Stimulated activated effector memory CD8-positive, alpha-beta T cell treated with anti-CD3 and anti-CD28 coated beads, Interleukin-12 subunit alpha, Interleukin-12 subunit beta, amount 100 ng/mL, for 72 hours (primary cell): ENCODE results near the gene SCN1B.

Experiments
- ATAC-seq: fragments of 150-1000 bp; cut with Tn5 transposase; 2 replicates; pipeline ENCODE4 v1.10.0; 2021
- DNase-seq, 2 donors: peaks; one replicate each; pipeline ENCODE4 v3.0.0; 2021 to 2022; ENCODE audit warnings: low spot score in 2 of 2
- H3K27ac Mint-ChIP-seq: one replicate; pipeline ENCODE4 v1.8.0; 2022; ENCODE audit warnings: mild to moderate bottlenecking, mixed read lengths
- H3K36me3 Mint-ChIP-seq: one replicate; pipeline ENCODE4 v1.8.0; 2022; ENCODE audit warnings: mild to moderate bottlenecking, mixed read lengths
- H3K4me1 Mint-ChIP-seq: one replicate; pipeline ENCODE4 v1.8.0; 2022; ENCODE audit warnings: mixed read lengths
- H3K4me3 Mint-ChIP-seq: one replicate; pipeline ENCODE4 v1.8.0; 2022; ENCODE audit warnings: mild to moderate bottlenecking, mixed read lengths
- H3K9me3 Mint-ChIP-seq: one replicate; pipeline ENCODE4 v1.8.0; 2022; ENCODE audit warnings: mixed read lengths

The SCN1B gene

DNA sequence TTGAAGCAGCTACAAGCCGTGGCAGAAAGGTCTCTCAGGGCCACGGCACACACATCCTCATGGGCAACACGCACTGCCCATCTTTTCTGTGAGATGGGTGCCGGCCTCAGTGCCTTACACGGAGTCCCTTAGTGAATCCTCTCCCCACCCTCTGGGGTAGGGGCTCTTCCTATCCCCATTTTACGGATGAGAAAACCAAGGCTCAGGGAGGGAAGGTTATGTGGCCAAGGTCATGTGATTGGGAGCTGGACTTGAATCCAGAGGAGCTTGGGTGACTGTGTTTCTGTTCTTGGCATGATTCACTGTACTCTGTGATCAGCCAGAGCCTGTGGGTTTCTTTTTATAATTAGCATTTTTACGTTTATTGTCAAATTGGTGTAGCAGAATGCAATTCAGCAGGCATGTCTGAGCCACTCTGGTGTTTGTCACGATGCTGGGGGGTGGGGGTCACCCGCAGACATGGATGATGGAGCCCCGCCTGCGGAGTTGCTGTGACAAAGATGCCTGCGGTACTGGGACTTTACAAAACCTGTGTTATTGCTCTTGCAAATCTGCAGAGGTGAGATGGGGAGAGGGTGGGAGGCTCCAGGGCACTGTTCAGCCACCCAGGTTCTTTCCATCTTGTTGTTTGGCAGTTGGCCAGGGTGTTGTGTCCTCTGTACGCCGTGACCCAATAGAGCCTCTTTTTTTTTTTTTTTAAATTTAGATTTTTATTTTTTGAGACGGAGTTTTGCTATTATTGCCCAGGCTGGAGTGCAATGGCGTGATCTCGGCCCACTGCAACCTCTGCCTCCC is 4.5 kb downstream of the SCN1B start:
- no peaks in the 10 kb centered on the region for H3K9me3 Mint-ChIP-seq
- peaks cover 8% of the 10 kb centered on the region for H3K36me3 Mint-ChIP-seq
- ATAC-seq (no peak), DNase-seq (no peak)
- H3K27ac Mint-ChIP-seq = no peak overlapping the region
- peaks cover 8% of the 10 kb centered on the region for H3K4me1 Mint-ChIP-seq
- H3K4me3 Mint-ChIP-seq = no peak overlapping the region

DNA sequence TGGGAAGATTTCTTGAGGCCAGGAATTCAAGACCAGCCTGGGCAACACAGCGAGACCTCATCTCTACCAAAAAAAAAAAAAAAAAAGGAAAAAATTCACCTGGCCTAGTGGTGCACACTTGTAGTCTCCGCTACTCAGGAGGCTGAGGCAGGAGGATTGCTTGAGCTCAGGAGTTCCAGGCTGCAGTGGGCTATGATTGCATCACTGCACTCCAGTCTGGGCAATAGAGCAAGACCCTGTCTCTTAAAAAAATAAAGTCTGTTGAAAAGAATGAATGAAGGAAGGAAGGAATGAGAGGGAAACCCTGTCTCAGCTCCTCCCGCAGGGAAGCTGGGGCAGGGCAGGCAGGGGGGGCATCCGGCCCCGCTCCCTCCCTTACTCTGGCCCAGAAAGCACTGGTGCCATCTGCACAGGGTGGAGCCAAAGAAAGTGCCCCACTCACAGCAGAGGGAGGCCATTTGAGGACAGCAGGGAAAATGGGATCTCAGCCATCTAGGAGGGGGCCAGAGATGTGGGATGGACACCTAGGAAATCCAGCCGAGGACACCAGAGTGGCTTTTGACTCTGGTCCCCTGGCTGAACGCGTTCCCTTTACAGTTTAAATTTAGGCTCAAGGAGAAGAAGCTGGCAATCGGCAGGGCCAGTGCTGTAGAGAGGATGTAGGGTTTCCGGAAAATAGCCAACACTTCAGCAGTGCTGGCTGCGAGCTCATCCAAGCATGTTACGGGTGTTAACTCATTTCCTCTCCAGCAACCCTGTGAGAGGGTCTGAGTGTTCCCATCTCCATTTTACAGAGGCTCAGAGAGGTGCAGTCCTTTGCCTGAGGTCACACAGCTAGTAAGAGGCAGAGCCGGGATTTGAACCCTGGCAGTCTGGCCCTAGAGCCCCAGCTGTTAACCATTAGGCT is 7.7 kb downstream of the SCN1B start:
- no peak for DNase-seq
- Mint-ChIP-seq H3K4me3 (no peak overlapping the region), H3K27ac (peak overlapping the region; percentile 23)

DNA sequence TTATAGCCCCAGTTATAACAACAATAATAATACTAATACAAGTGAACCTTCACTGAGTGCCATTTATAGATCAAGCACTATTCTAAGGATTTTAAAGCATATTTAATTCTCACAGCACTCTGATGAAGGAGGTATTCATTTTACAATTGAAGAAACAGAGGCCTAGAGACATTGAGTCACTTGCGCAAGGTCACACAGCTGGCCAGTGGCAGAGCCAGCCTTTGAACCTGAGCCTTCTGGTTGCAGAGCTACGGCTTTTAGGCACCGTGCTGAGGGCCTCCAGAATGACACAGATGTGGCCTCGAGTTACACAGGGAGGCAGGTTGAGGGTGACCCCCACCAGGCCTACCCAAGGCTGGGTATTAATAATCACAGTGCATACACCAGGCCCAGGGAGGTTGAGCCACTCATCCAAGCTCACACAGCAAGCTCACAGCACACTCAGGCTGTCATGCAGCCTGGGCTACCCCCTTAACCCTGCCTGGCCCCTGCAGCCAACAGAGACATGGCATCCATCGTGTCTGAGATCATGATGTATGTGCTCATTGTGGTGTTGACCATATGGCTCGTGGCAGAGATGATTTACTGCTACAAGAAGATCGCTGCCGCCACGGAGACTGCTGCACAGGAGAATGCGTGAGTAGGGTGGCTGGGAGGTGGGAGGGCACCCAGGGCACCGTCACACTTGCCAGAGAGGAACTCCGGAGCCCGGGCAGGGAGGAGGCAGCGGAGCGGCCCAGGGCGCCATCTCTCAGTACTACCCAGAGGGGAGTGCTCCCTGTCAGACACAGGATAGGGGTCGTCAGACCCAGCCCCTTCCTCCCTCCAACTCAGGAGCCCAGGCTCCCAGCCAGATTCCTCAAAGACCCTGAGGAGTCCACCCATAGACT is 8.6 kb downstream of the SCN1B start:
- no peaks in the 10 kb centered on the region for H3K9me3 Mint-ChIP-seq
- DNase-seq (no peak), ATAC-seq (peak; percentile 5)
- no peak overlapping the region for H3K4me3 Mint-ChIP-seq
- peaks cover 26% of the 10 kb centered on the region for H3K4me1 Mint-ChIP-seq
- H3K36me3 Mint-ChIP-seq = peaks cover 2% of the 10 kb centered on the region
- H3K27ac Mint-ChIP-seq = peak overlapping the region; percentile 23

More for the DNA sequence above, 7.7 kb downstream of the SCN1B start:
- H3K9me3 Mint-ChIP-seq = no peaks in the 10 kb centered on the region
- peaks cover 25% of the 10 kb centered on the region for H3K4me1 Mint-ChIP-seq
- peaks cover 8% of the 10 kb centered on the region for H3K36me3 Mint-ChIP-seq
- no peak for ATAC-seq

DNA sequence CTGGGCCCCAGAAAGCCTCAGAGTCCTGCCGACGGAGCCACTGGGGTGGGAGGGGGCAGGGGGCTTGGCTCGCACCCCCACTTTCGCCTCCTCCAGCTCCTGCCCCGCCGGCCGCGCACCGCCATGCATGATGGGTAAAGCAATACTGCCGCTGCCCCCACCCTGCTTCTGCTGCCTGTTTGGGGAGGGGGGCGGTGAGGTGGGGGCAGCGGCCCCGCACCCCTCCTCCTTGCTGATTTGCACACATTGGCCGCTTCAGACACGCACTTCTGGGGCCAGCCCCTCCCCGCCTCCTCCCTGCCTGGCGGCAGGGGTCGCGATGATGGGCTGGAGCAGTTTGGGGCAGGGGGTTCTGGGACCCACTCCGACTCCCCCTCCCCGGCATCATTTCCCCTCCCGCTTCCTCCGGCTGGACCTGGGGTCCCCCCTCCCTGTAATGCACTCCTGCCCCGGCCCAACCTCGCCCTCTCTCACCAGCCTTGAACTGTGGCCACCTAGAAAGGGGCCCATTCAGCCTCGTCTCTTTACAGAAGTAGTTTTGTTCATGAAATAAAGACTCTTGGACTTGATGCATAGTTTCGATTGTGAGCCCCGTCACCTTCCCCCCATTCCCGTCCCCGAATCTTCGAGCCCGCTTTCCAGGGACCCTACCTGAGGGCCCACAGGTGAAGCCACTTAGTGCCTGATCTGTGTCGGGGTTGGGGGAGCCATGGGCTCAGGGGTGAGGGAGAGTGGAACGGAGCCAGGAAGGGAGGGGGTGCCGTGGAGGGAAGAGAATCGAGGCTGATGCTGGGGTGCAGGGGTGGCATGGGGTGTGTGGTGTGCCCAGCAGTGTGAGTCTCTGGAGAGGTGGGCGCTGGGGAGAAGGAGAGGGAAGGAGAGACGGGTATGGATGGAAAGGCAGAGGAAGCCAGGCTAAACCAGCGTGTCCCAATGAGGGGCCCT is 9.9 kb downstream of the SCN1B start:
- DNase-seq (no peak), ATAC-seq (peak; percentile 9)
- Mint-ChIP-seq H3K4me1 (peaks cover 39% of the 10 kb centered on the region), H3K27ac (peak overlapping the region; percentile 89), H3K4me3 (peak overlapping the region; percentile 59), H3K36me3 (no peaks in the 10 kb centered on the region), H3K9me3 (no peaks in the 10 kb centered on the region)

DNA sequence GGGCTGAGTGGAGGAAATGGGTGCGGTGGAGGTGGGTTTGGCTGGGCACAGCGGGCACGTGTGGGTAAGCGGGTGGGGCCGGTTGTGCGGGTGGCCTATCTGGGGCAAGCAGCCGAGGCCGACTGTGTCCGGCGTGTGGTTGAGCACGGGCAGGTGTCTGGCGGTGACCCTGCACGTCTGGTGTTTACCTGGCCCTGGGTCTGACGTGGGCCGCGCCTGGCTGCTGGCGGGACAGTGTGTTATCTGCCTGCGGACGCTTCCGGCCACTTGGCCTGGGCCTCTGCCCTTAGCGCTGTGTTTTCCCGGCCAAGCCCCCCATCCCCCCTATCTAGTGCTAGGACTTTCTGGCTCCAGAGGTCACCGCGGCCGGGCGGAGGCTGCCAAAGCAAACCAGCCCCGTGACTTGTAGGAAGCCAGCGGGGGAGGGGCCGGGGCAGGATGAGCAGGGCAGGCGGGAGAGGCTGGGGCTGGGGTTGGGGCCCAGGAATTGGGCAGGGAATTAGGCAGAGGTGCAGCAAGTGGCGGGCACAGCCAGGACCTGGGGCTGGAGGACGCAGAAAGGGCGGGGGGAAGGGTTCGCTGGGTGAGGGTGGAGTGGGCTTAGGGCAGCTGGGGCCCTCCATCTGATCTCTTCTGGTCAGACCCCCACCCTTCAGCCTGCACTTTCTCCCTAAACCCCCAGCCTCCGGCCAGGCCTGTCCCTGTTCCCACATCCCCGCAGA is 10.7 kb downstream of the SCN1B start:
- no peaks in the 10 kb centered on the region for H3K36me3 Mint-ChIP-seq
- DNase-seq = no peak
- peaks cover 47% of the 10 kb centered on the region for H3K4me1 Mint-ChIP-seq
- H3K27ac Mint-ChIP-seq = peak overlapping the region; percentile 89
- H3K4me3 Mint-ChIP-seq = peak overlapping the region; percentile 59
- ATAC-seq = peak; percentile 22
- no peaks in the 10 kb centered on the region for H3K9me3 Mint-ChIP-seq

DNA sequence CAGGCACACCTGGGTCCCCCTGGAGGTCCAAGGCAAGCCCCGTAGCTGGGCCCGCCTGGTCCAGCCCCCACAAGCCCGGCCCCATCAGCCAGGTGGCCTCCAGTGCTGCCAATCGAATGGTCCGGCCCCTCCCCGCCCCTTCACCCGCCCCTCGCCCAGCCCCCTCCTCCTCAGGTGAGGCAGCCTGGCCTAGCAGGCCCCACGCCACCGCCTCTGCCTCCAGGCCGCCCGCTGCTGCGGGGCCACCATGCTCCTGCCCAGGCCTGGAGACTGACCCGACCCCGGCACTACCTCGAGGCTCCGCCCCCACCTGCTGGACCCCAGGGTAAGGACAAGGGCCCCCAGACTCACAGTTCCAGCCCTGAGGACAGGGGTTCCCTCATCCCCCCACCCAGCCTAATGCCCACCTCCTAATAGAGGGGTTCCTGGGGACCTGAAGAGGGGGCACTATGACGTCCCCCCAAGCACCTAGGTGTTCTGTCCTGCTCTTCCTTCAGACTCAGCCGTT is 11.3 kb downstream of the SCN1B start, which contains the start of gene HPN:
HPN (plus strand) TSS at position 174 of the 508 bp plus-strand sequence. CDS start 786 bp downstream, outside the sequence.
- Mint-ChIP-seq H3K4me3 (peak within 1 kb of the TSS; percentile 59), H3K4me1 (peaks cover 48% of the 10 kb centered on the region), H3K36me3 (no peaks in the 10 kb centered on the region), H3K9me3 (no peaks in the 10 kb centered on the region), H3K27ac (peak within 1 kb of the TSS; percentile 89)
- no peak for DNase-seq
- ATAC-seq = no peak

DNA sequence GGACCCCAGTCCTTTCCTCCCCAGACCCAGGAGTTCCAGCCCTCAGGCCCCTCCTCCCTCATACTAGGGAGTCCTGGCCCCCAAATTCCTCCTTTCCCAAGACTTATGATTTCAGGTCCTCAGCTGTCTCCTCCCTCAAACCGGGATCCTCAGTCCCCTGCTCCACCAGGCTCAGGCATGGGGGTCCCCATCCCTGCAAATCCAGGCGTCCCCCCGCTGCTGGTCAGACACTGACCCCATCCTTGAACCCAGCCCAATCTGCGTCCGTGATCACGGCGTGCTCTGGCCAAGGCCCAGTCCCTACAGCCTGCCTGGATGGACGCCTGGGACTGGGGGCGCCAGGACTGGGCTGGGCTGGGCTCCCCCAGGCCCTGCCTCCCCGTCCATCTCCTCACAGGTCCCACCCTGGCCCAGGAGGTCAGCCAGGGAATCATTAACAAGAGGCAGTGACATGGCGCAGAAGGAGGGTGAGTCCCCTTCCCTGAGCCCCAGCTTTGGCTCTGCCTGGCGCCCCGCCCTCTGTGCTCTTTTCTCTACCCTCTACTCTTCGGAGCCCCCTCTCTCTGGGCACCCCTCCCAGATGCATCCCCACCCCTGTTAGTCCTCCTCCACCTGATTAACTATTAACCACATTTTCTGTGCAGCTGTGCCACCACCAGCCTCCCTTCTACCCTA is 11.9 kb downstream of the SCN1B start:
- Mint-ChIP-seq H3K4me3 (peak overlapping the region; percentile 34), H3K27ac (peak overlapping the region; percentile 69), H3K4me1 (peaks cover 48% of the 10 kb centered on the region), H3K36me3 (no peaks in the 10 kb centered on the region), H3K9me3 (no peaks in the 10 kb centered on the region)
- DNase-seq (no peak), ATAC-seq (no peak)

DNA sequence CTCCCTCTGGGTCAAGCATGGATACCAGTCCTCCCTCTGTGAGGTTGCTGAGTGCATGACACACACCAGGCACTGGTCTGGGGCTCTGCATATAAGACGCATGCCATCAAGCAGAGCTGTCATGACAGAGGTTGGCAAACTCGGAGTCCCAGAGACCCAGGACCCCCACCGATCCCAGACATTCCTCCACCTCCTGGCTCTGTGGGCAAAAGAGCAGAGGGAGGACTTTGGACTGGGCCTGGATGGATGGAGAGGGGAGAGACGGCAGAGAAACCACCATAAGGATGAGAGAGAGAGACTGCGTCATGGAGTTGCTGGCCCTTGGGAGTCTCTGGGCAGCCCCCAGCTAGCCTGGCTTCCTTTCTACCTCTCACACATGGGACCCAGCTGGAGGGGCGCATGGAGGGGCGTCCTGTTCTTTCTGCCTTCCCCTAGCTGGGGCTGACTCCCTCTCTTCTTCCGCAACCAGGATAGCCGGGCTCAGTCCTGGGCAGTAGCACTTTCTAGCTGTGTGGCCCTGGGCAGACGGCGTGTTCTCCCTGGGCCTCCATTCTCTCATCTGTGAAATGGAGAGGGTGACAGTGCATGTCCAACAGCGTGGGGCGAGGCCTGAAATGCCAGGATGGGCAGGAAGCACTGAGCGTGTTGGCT is 12.8 kb downstream of the SCN1B start:
- no peaks in the 10 kb centered on the region for H3K36me3 Mint-ChIP-seq
- DNase-seq = no peak
- no peak for ATAC-seq
- peak overlapping the region; percentile 34 for H3K27ac Mint-ChIP-seq
- peak overlapping the region; percentile 34 for H3K4me3 Mint-ChIP-seq
- peaks cover 48% of the 10 kb centered on the region for H3K4me1 Mint-ChIP-seq
- H3K9me3 Mint-ChIP-seq = no peaks in the 10 kb centered on the region

DNA sequence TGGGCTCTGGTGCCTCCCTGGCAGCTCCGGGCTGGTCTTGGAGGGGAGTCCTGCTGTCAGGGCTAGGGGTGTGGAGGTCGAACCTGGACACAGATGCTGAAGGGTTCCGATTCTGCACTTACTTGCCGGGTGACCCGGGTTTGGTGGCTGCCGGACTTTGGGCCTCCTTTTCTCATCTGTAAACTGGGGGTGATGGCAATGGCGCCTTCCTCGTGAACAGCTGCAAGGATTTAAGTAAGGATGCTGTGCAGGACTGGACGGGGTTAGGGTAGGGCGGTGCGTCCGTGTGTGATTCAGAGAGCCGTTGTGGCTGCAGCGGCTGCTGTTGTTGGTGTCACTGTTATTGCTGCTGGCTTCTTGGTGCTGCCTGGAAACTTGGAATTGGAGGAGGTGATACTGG is 13.6 kb downstream of the SCN1B start:
- peaks cover 48% of the 10 kb centered on the region for H3K4me1 Mint-ChIP-seq
- no peaks in the 10 kb centered on the region for H3K36me3 Mint-ChIP-seq
- H3K27ac Mint-ChIP-seq = peak overlapping the region; percentile 72
- no peaks in the 10 kb centered on the region for H3K9me3 Mint-ChIP-seq
- DNase-seq (no peak), ATAC-seq (no peak)
- H3K4me3 Mint-ChIP-seq = no peak overlapping the region

DNA sequence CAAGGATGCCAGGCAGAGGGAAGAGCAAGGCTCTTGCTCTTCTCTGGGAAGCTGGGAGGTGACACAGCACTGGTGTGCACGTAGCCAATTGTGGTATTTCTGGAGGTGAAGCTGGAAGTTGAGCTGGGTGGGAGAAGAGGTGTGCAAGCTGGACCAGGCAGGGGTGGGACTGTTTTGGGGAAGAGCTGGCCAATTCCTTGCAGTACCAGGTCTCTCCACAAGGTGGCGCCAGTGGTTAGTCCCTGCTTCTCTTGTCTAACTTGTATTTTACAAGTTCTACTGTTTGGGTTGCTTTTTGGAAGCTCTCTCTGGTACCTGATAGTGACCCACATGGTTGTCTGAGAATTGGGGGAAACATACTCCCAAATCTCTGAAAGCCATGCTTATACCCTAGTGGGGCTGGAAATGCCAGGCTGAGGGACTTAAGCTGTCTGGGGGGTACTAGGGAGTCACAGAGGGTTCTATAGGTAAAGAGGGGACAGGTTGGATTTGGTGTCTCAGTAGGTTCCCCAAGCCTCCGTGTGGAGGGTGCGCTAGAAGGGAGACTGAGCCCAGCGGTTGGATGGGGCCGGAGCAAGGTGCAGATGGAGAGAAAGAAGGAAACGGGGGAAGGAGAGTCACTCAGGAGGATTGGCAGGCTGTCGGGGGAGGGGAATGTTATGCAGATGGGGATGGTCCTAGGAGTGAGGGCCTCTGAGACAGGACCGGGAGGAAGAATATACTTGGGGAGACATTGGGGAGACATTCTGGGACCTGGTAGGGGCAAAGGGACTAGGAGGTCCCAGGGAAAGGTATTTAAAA is 14.2 kb downstream of the SCN1B start:
- Mint-ChIP-seq H3K4me3 (no peak overlapping the region), H3K4me1 (peaks cover 48% of the 10 kb centered on the region), H3K27ac (peak overlapping the region; percentile 72), H3K36me3 (no peaks in the 10 kb centered on the region), H3K9me3 (no peaks in the 10 kb centered on the region)
- ATAC-seq (no peak), DNase-seq (peak; percentile 62 to 80)

DNA sequence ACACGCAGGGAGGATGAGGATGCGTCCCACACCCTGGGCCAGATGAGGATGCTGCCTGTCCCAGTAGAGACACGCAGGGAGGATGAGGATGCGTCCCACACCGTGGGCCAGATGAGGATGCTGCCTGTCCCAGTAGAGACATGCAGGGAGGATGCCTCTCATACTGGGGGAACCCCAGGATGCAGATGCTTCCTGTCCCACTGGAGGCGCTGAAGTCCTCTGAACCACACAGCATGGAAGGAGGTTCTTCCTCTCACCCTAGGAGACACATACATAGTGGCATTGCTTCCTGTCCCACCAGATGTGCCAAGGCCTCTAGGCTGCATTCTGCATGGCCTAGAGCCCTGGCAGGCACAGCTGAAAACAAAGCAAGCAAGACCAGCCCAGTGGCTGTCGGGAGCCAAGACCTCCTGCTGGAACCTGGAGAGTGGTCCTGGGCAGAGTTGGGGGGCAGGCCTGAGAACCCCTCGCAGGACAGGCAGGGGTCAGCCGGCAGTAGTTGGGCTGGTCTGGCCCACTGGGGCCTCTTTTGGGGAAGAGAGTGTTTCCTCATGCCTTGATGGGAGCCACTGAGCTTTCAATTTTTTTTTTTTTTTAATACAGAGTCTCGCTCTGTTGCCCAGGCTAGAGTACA is 15.5 kb downstream of the SCN1B start:
- Mint-ChIP-seq H3K36me3 (no peaks in the 10 kb centered on the region), H3K4me3 (no peak overlapping the region), H3K9me3 (no peaks in the 10 kb centered on the region), H3K4me1 (peaks cover 39% of the 10 kb centered on the region), H3K27ac (peak overlapping the region; percentile 72)
- DNase-seq (no peak), ATAC-seq (peak; percentile 76)
